Measurements from ENCODE around the gene GBP2. TPM values are rescaled to one million over a fixed set of nuclear protein-coding genes. Genes with fewer than 3 reads are reported as not detected.

Gene GBP2
- total RNA-seq, 1 donor from 2014 or later: not detected

DNA sequence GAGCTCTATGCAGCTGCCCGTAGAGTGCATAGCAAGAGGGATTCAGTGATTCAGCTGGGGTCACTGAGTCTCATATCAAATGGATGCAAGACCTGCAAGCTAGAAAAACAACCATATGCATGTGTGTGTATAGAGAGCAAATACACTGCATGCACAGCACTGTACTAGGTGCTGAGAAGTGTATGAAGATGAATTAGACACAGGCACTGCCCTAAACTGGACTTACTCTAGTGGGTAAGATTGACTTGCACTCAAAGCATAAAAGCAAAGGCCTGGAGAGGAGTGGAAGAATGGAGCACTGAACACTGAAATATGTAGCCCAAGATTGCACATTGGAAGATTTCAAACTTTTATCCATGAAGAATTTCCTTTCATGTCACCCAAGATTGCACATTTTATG lies 55.4 kb downstream of the GBP2 start:
- no peak overlapping the region for H3K4me3 Mint-ChIP-seq (ENCODE audit: unreplicated experiment)
- peaks cover 6% of the 10 kb centered on the region for H3K9me3 Mint-ChIP-seq (ENCODE audit: unreplicated experiment)
- peaks cover 2% of the 10 kb centered on the region for H3K4me1 Mint-ChIP-seq (ENCODE audit: low read depth, unreplicated experiment)
- H3K27ac Mint-ChIP-seq (ENCODE audit: unreplicated experiment): no peak overlapping the region
- H3K36me3 Mint-ChIP-seq (ENCODE audit: unreplicated experiment): no peaks in the 10 kb centered on the region
- TF ChIP-seq, protein P1, sequence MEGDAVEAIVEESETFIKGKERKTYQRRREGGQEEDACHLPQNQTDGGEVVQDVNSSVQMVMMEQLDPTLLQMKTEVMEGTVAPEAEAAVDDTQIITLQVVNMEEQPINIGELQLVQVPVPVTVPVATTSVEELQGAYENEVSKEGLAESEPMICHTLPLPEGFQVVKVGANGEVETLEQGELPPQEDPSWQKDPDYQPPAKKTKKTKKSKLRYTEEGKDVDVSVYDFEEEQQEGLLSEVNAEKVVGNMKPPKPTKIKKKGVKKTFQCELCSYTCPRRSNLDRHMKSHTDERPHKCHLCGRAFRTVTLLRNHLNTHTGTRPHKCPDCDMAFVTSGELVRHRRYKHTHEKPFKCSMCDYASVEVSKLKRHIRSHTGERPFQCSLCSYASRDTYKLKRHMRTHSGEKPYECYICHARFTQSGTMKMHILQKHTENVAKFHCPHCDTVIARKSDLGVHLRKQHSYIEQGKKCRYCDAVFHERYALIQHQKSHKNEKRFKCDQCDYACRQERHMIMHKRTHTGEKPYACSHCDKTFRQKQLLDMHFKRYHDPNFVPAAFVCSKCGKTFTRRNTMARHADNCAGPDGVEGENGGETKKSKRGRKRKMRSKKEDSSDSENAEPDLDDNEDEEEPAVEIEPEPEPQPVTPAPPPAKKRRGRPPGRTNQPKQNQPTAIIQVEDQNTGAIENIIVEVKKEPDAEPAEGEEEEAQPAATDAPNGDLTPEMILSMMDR (IDR thresholded peaks at IDR 0.05; ENCODE audit: partially characterized antibody, unreplicated experiment): no peak
- no peaks in the 10 kb centered on the region for H3K27me3 Mint-ChIP-seq (ENCODE audit: unreplicated experiment)
- DNase-seq: no peak

DNA sequence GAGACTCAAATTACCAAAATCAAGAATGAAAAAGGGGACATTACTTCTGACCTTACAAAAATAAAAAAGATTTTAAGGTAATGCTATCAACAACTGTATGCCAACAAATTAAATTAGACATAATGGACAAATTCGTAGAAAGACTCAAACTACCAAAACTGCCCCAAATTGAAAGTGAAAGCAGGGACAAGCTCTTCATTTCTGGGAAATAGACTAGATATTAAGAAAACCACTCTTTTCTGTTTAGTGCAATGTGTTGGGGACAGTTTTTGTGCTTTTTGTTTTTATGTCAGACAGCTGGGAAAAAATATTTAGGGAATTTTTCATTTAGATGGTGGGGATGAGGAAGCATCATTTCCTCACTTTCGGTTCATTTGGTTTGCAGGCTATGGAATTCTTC lies 56.0 kb downstream of the GBP2 start:
- Mint-ChIP-seq H3K4me1 (ENCODE audit: low read depth, unreplicated experiment) (peaks cover 2% of the 10 kb centered on the region), H3K36me3 (ENCODE audit: unreplicated experiment) (no peaks in the 10 kb centered on the region), H3K27me3 (ENCODE audit: unreplicated experiment) (no peaks in the 10 kb centered on the region), H3K9me3 (ENCODE audit: unreplicated experiment) (peaks cover 6% of the 10 kb centered on the region), H3K27ac (ENCODE audit: unreplicated experiment) (no peak overlapping the region), H3K4me3 (ENCODE audit: unreplicated experiment) (no peak overlapping the region)
- TF ChIP-seq, protein P1 (IDR thresholded peaks at IDR 0.05; ENCODE audit: partially characterized antibody, unreplicated experiment): no peak
- no peak for DNase-seq

- no peak for DNase-seq
- H3K9me3 Mint-ChIP-seq (ENCODE audit: unreplicated experiment): peaks cover 4% of the 10 kb centered on the region
Observed at GRCh38 chr1:89068291-89068690, 57.6 kb downstream of the GBP2 start.

GRCh38 chr1:89065079-89065868 lies 60.6 kb downstream of the GBP2 start, which contains the start of gene GBP1:
Gene GBP1 (minus strand): TSS chr1:89065208. CDS start chr1:89063234, 1,974 bp downstream.
- Mint-ChIP-seq H3K27ac (ENCODE audit: unreplicated experiment) (no peak within 1 kb of the TSS), H3K4me1 (ENCODE audit: low read depth, unreplicated experiment) (peaks cover 2% of the 10 kb centered on the region), H3K4me3 (ENCODE audit: unreplicated experiment) (no peak within 1 kb of the TSS), H3K36me3 (ENCODE audit: unreplicated experiment) (no peaks in the 10 kb centered on the region), H3K27me3 (ENCODE audit: unreplicated experiment) (no peaks in the 10 kb centered on the region), H3K9me3 (ENCODE audit: unreplicated experiment) (no peaks in the 10 kb centered on the region)
- DNase-seq: no peak
- TF ChIP-seq, protein P1 (IDR thresholded peaks at IDR 0.05; ENCODE audit: partially characterized antibody, unreplicated experiment): no peak

More at GRCh38 chr1:89068291-89068690, 57.6 kb downstream of the GBP2 start:
- TF ChIP-seq, protein P1 (IDR thresholded peaks at IDR 0.05; ENCODE audit: partially characterized antibody, unreplicated experiment): no peak
- H3K27ac Mint-ChIP-seq (ENCODE audit: unreplicated experiment): no peak overlapping the region
- H3K27me3 Mint-ChIP-seq (ENCODE audit: unreplicated experiment): no peaks in the 10 kb centered on the region
- no peaks in the 10 kb centered on the region for H3K36me3 Mint-ChIP-seq (ENCODE audit: unreplicated experiment)
- no peak overlapping the region for H3K4me3 Mint-ChIP-seq (ENCODE audit: unreplicated experiment)
- H3K4me1 Mint-ChIP-seq (ENCODE audit: low read depth, unreplicated experiment): peaks cover 2% of the 10 kb centered on the region

DNA sequence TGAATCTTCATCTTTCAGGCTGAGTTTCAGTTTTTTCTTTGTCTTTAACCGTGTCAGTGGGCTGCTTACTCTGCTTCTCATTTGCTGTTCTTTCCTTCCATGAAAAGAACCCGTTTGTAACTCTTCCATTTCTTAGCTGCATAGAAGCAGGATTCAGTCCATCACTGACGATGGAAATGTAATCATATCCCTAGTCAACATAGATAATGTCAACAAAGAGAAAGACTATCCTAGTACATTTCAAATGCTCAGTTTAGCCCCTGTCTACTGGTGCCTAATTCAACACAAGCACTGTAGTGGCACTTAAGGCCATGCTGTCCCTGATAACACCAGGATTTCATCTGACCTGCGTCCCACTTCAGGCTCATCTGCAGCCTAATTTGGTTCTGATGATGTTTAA lies 61.3 kb downstream of the GBP2 start:
- no peaks in the 10 kb centered on the region for H3K9me3 Mint-ChIP-seq (ENCODE audit: unreplicated experiment)
- H3K4me3 Mint-ChIP-seq (ENCODE audit: unreplicated experiment): no peak overlapping the region
- no peak for DNase-seq
- H3K27ac Mint-ChIP-seq (ENCODE audit: unreplicated experiment): no peak overlapping the region
- TF ChIP-seq, protein P1 (IDR thresholded peaks at IDR 0.05; ENCODE audit: partially characterized antibody, unreplicated experiment): no peak
- H3K4me1 Mint-ChIP-seq (ENCODE audit: low read depth, unreplicated experiment): peaks cover 2% of the 10 kb centered on the region
- H3K36me3 Mint-ChIP-seq (ENCODE audit: unreplicated experiment): no peaks in the 10 kb centered on the region
- no peaks in the 10 kb centered on the region for H3K27me3 Mint-ChIP-seq (ENCODE audit: unreplicated experiment)
